Activated CD4-positive, alpha-beta T cell treated with anti-CD3 and anti-CD28 coated beads, Interleukin-2, amount 10 ng/mL, durations not matched to agents 24 days and 14 days (primary cell): ENCODE results near the gene NDUFA5. TPM values are rescaled to one million over a fixed set of nuclear protein-coding genes. Genes with fewer than 3 reads are reported as not detected.
"Not testable (repeated sequence)": the region's sequence is repeated elsewhere in the genome, so short reads cannot be mapped to it uniquely, and the experiment has no call there.

Source experiments
- DNase-seq: peaks from one replicate; pipeline ENCODE4 v3.0.0; 2022
- H3K27ac Mint-ChIP-seq: one replicate; pipeline ENCODE4 v1.8.0; 2022; ENCODE audit warnings: mild to moderate bottlenecking, mixed read lengths
- H3K27me3 Mint-ChIP-seq: one replicate; pipeline ENCODE4 v1.8.0; 2022; ENCODE audit warnings: mixed read lengths
- H3K36me3 Mint-ChIP-seq: one replicate; pipeline ENCODE4 v1.8.0; 2022; ENCODE audit warnings: low read depth, mild to moderate bottlenecking, mixed read lengths
- H3K4me1 Mint-ChIP-seq: one replicate; pipeline ENCODE4 v1.8.0; 2021; ENCODE audit warnings: mixed read lengths
- H3K4me3 Mint-ChIP-seq: one replicate; pipeline ENCODE4 v1.8.0; 2022; ENCODE audit warnings: mild to moderate bottlenecking, moderate library complexity, mixed read lengths
- H3K9me3 Mint-ChIP-seq: one replicate; pipeline ENCODE4 v1.8.0; 2021; ENCODE audit warnings: mixed read lengths
- intact Hi-C: fragments of 100-400 bp; cut with micrococcal nuclease; formaldehyde crosslinking; loops from one replicate; pipeline ENCODE4 v1.15.1; 2023
- total RNA-seq: library from RNA; stranded (reverse); gene quantifications from 2 replicates; pipeline ENCODE4 v1.2.3, GENCODE V29; 2022

Gene NDUFA5
- total RNA-seq, 1 donor from 2014 or later = 56.1 TPM

- intact Hi-C loops = no loop called here
- Mint-ChIP-seq H3K4me1 (peaks cover 13% of the 10 kb centered on the region), H3K4me3 (no peak overlapping the region), H3K27ac (no peak overlapping the region), H3K36me3 (peaks cover 1% of the 10 kb centered on the region), H3K27me3 (peaks cover 5% of the 10 kb centered on the region), H3K9me3 (no peaks in the 10 kb centered on the region)
- no peak for DNase-seq
Measured at GRCh38 chr7:123538897-123539296, 18.7 kb downstream of the NDUFA5 start.

DNA sequence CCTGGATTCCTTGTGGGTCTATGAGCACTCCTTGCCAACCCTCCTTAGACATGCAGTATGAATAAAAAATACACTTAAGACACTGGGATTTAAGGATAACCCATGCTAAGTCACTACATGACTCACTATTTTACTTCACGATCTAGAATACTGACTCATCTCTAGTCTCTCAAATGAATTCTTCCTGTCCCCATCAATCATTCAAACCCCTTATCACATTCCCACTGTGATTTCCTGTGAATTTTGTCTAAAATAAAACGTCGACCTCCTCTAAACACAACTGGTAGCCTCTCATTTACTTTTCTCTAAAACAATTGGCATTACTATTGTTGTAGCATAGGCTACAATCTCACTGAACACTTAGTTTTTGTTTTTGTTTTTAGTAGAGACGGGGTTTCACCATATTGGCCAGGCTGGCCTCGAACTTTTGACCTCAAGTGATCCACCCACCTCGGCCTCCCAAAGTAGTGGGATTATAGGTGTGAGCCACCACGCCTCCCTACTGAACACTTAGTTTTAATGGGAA, 19.4 kb downstream of the NDUFA5 start:
- Mint-ChIP-seq H3K4me1 (peaks cover 17% of the 10 kb centered on the region), H3K4me3 (no peak overlapping the region), H3K27ac (no peak overlapping the region), H3K36me3 (peaks cover 1% of the 10 kb centered on the region), H3K9me3 (no peaks in the 10 kb centered on the region), H3K27me3 (peaks cover 11% of the 10 kb centered on the region)
- intact Hi-C loops = no loop called here
- DNase-seq = no peak

GRCh38 chr7:123537026-123537642, 20.5 kb downstream of the NDUFA5 start:
- Mint-ChIP-seq H3K27me3 (peaks cover 18% of the 10 kb centered on the region), H3K36me3 (peaks cover 1% of the 10 kb centered on the region)
- intact Hi-C loops = loop anchor here (1.0 kb wide), 1 partner anchor 43 kb away; no protein-coding TSS in a partner anchor

GRCh38 chr7:123535517-123535916, 22.1 kb downstream of the NDUFA5 start:
- intact Hi-C loops = loop anchor here (2.0 kb wide), 1 partner anchor 213 kb away; the partner anchor contains the start of gene WASL
- H3K4me1 Mint-ChIP-seq = peaks cover 22% of the 10 kb centered on the region
- no peaks in the 10 kb centered on the region for H3K9me3 Mint-ChIP-seq
- no peaks in the 10 kb centered on the region for H3K36me3 Mint-ChIP-seq
- H3K4me3 Mint-ChIP-seq = peak overlapping the region; percentile 37
- peaks cover 24% of the 10 kb centered on the region for H3K27me3 Mint-ChIP-seq
- DNase-seq = no peak
- no peak overlapping the region for H3K27ac Mint-ChIP-seq

More at GRCh38 chr7:123537026-123537642, 20.5 kb downstream of the NDUFA5 start:
- DNase-seq = no peak
- Mint-ChIP-seq H3K4me1 (peaks cover 22% of the 10 kb centered on the region), H3K4me3 (no peak overlapping the region), H3K9me3 (no peaks in the 10 kb centered on the region), H3K27ac (no peak overlapping the region)

GRCh38 chr7:123534383-123535260, 23.0 kb downstream of the NDUFA5 start, which contains the start of gene IQUB:
IQUB (minus strand) TSS chr7:123534595; CDS start chr7:123512340, 22,255 bp downstream.
- Mint-ChIP-seq H3K9me3 (no peaks in the 10 kb centered on the region), H3K4me1 (peaks cover 22% of the 10 kb centered on the region), H3K27me3 (peaks cover 29% of the 10 kb centered on the region), H3K36me3 (no peaks in the 10 kb centered on the region), H3K4me3 (peak within 1 kb of the TSS; percentile 97), H3K27ac (peak within 1 kb of the TSS; percentile 90)
- peak; percentile 97 for DNase-seq
- intact Hi-C loops = loop anchor here (1.0 to 2.0 kb wide), 2 partner anchors 23 to 214 kb away; partner anchors contain the start of genes NDUFA5 and WASL

GRCh38 chr7:123533929-123534382, 23.7 kb downstream of the NDUFA5 start:
- Mint-ChIP-seq H3K27me3 (peaks cover 29% of the 10 kb centered on the region), H3K36me3 (no peaks in the 10 kb centered on the region), H3K4me3 (peak overlapping the region; percentile 97), H3K27ac (no peak overlapping the region), H3K9me3 (no peaks in the 10 kb centered on the region), H3K4me1 (peaks cover 22% of the 10 kb centered on the region)
- intact Hi-C loops = loop anchor here (1.0 to 2.0 kb wide), 2 partner anchors 23 to 215 kb away; partner anchors contain the start of genes NDUFA5 and WASL
- no peak for DNase-seq

- H3K4me3 Mint-ChIP-seq = peak overlapping the region; percentile 97
- H3K27me3 Mint-ChIP-seq = peaks cover 29% of the 10 kb centered on the region
- no peak for DNase-seq
- intact Hi-C loops = no loop called here
- no peaks in the 10 kb centered on the region for H3K9me3 Mint-ChIP-seq
- peaks cover 22% of the 10 kb centered on the region for H3K4me1 Mint-ChIP-seq
- H3K36me3 Mint-ChIP-seq = no peaks in the 10 kb centered on the region
- no peak overlapping the region for H3K27ac Mint-ChIP-seq
Measured at GRCh38 chr7:123533553-123533917, 24.1 kb downstream of the NDUFA5 start.

DNA sequence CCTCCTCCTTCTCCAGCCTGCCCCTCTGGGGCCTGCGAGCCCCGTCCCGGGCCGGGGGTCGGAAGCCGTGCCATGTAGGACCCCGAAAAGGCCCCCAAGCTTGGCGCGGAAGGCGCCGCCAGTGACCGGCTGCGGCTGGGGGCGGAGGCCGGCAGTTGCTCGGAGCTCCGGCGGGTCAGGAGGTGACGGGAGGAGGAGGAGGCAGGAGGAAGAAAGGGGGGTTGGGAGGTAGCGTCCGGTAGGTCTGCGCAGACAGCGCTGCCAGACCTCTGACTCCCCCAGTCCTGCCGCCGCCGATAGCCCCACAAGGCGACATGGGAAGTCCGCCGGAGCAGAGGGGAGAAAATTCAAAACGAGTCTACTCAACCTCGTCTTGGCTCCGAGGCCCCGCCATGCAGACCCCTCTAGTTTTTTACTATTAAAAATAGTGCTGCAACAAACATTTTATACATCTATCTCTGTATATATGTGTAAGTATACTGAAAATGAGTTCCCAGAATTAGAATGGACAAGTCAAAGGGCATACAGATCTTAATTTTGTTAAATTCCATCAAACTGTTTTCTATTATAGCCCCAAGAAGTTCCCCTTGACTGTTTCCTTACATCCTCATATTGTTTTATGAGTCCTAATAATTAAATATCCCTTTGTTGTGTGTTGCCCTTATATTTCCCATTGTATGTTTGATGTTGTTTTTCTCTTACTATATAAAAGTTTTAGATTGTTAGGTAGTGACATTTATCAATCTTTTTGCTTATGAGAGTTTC, 24.6 kb downstream of the NDUFA5 start:
- H3K9me3 Mint-ChIP-seq, H3K36me3 Mint-ChIP-seq, intact Hi-C loops, H3K27ac Mint-ChIP-seq: not testable (repeated sequence)
- Mint-ChIP-seq H3K4me1 (peaks cover 17% of the 10 kb centered on the region), H3K4me3 (peak overlapping the region; percentile 46), H3K27me3 (peaks cover 29% of the 10 kb centered on the region)
- peak; percentile 82 for DNase-seq

- H3K9me3 Mint-ChIP-seq, H3K36me3 Mint-ChIP-seq, intact Hi-C loops: not testable (repeated sequence)
Measured at GRCh38 chr7:123532343-123532742, 25.3 kb downstream of the NDUFA5 start.

GRCh38 chr7:123530035-123530591, 27.5 kb downstream of the NDUFA5 start:
- H3K4me3 Mint-ChIP-seq, H3K36me3 Mint-ChIP-seq, H3K9me3 Mint-ChIP-seq, intact Hi-C loops, DNase-seq, H3K27ac Mint-ChIP-seq: not testable (repeated sequence)
- Mint-ChIP-seq H3K27me3 (peaks cover 29% of the 10 kb centered on the region), H3K4me1 (peaks cover 13% of the 10 kb centered on the region)

More at GRCh38 chr7:123532343-123532742, 25.3 kb downstream of the NDUFA5 start:
- H3K27ac Mint-ChIP-seq, DNase-seq: not testable (repeated sequence)
- peak overlapping the region; percentile 60 for H3K4me3 Mint-ChIP-seq
- peaks cover 29% of the 10 kb centered on the region for H3K27me3 Mint-ChIP-seq
- peaks cover 17% of the 10 kb centered on the region for H3K4me1 Mint-ChIP-seq

- no peak for DNase-seq
- Mint-ChIP-seq H3K9me3 (no peaks in the 10 kb centered on the region), H3K27me3 (peaks cover 18% of the 10 kb centered on the region), H3K4me3 (no peak overlapping the region), H3K4me1 (peaks cover 5% of the 10 kb centered on the region), H3K27ac (no peak overlapping the region), H3K36me3 (no peaks in the 10 kb centered on the region)
- intact Hi-C loops = no loop called here
Measured at GRCh38 chr7:123528265-123528664, 29.4 kb downstream of the NDUFA5 start.

GRCh38 chr7:123527712-123528225, 29.8 kb downstream of the NDUFA5 start:
- DNase-seq, H3K4me3 Mint-ChIP-seq, H3K4me1 Mint-ChIP-seq, H3K27ac Mint-ChIP-seq, H3K36me3 Mint-ChIP-seq, H3K9me3 Mint-ChIP-seq, intact Hi-C loops: not testable (repeated sequence)
- H3K27me3 Mint-ChIP-seq = peaks cover 15% of the 10 kb centered on the region

GRCh38 chr7:123526533-123526932, 31.1 kb downstream of the NDUFA5 start:
- H3K4me3 Mint-ChIP-seq, H3K9me3 Mint-ChIP-seq: not testable (repeated sequence)

More at GRCh38 chr7:123526533-123526932, 31.1 kb downstream of the NDUFA5 start:
- H3K27me3 Mint-ChIP-seq, intact Hi-C loops, H3K27ac Mint-ChIP-seq, H3K36me3 Mint-ChIP-seq, H3K4me1 Mint-ChIP-seq, DNase-seq: not testable (repeated sequence)
